NCI-H226 (cell line): ENCODE data around the gene RDX.
"Not testable (repeated sequence)": the region's sequence is repeated elsewhere in the genome, so short reads cannot be mapped to it uniquely, and the experiment has no call there.

Source experiments
- DNase-seq: peaks from one replicate; pipeline ENCODE4 v3.0.0-alpha.2; 2015

RDX gene

GRCh38 chr11:110296226-110297075 lies at the start of gene RDX:
RDX (minus strand) TSS chr11:110296614; CDS start chr11:110279692, 16,922 bp downstream.
- DNase-seq: peak; percentile 82

DNA sequence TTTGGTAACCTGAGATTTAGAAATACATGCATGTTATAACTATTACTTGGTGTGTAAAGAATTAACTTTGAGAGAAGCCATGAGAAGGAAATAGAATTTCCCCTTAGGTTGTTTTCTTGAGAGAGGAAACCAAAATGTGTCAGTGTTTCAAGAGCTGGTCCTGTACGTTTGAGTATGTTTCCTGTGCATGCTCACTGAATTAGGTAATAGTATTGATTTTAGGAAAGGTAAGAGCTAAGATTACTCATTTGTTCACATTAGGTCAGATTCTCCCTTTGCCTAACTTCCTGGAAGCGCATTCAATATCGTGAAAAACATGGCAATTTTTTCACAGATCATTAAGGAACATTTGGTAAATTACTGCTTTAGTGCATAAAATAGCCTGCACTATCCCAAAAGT lies 49.3 kb upstream of the RDX start:
- DNase-seq: no peak

DNA sequence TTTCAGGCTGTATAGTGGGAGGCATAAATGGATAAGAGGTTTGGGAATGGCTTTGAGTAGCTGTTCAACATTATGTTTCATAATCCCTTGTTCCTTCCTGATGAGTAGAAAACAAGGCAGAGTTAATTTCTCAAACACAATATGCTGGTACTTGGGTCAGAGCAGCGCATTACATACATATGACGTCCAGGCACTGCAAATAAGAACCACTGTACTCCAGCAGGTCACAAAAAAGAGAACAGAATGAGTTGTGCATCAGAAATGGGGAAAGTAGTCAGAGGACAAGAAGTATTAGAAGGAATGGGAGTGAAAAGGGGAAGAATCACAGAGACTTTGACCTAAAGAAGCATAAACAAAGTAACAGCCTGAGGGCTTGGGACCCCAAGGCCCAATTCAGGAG lies 44.0 kb upstream of the RDX start:
- DNase-seq: no peak

GRCh38 chr11:110339456-110340250 lies 43.2 kb upstream of the RDX start:
- DNase-seq: no peak

DNA sequence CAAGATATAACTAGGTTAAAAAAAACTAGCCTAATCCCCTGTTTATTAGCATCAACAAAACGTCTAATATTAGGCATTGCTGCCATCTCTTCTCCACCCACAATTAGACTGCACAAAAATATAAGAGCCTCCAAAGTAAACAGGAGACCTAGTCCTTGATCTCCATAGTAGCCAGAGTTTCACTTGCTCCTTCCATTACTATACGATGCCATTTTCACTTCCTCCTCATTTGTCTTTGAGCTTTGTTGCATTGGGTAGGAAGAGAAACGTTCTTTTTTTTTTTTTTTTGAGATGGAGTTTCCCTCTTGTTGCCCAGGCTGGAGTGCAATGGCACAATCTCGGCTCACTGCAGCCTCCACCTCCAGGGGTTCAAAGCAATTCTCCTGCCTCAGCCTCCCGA lies 42.3 kb upstream of the RDX start:
- no peak for DNase-seq

GRCh38 chr11:110337570-110338193 lies 41.3 kb upstream of the RDX start:
- peak; percentile 82 for DNase-seq

DNA sequence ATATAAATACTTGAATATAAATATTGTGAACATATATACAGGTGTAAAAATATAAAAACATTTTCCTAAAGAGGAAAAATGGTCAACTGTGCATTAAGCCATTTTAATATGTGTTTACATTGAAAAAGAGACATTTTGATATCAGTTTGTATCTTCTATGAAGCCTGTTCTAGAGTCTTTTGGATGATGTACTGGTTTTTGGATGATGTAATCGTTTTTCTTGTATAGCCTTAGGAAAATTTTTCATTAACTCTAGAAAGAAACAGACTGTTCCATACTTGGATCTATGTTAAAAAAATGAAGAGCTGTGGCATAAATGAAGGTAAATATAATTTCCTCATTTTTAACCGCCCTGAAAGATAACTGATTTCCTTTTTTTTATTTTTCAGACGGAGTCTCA lies 39.6 kb upstream of the RDX start:
- no peak for DNase-seq

GRCh38 chr11:110335358-110335757 lies 38.9 kb upstream of the RDX start:
- no peak for DNase-seq

- DNase-seq: no peak
Measured at GRCh38 chr11:110331626-110332025, 35.2 kb upstream of the RDX start.

- DNase-seq: no peak
Measured at GRCh38 chr11:110329445-110329844, 33.0 kb upstream of the RDX start.

DNA sequence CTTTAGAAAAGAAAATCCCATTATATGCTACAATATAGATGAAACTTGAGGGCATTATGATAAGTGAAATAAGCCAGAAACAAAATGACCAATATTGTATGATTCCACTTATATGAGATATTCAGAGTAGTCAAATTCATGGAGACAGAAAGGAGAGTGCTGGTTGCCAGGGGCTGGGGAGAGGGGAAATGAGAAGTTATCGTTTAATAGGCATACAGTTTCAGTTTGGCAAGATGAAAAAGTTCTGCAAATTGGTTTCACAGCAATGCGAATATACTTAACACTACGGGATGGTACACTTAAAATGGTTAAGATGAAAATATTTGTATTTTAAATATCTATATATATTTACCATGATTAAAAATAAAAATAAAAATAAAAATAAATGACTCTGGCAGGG lies 31.1 kb upstream of the RDX start:
- no peak for DNase-seq

GRCh38 chr11:110323786-110324185 lies 27.4 kb upstream of the RDX start:
- DNase-seq: no peak

DNA sequence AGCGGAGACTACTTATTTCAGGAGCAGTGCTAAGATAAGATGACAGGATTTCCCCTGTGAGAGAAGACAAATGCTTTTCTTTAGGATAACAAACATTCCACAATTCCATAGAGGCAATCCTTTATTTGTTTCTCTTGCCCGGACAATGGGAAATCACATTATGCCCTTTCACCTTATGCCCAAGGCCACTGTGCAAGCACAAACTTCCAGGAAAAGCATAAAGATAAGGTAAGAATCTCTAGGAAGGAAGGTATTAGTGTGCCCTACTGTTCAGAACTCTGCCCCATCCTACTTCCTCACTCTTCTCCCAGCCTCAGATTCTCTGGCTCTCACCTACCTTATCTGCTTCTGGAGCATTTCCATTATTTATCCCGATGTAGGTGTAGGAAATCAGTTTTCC lies 23.1 kb upstream of the RDX start:
- no peak for DNase-seq

DNA sequence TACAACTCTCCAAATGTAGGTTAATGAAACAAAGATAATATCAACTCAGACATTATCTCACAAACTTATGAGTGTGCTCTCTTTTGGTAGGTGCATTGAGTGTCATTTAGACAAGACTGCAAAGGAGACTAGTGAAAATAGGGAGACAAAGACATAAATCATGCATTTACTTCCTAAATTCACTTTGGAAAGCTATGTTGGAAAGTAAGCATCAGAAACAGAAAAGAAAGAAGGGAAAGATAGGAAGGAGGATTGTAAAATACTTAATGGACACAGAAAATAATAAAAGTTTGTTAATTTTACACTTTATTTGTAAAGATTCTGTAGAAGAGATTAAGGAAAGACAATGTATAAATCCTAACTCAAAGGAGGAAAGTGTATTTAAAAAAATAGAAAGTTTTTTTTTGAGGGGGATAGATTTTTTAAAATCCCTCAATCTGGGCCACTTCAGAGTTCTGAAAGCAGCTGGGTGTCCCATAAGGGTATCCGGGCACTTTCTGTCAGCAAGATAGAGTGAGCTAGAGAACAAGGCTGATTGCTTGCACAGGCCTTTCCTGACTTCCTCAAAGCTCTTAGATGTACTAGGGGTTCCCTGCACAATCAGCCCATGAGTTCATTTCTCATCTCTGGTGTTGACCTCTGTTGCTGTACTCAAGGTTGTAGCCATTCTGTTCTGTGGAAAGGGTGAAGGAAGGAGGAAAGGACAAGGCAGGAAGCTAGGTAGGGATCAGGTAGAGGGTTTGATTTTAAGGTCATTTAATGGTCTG lies 22.4 kb upstream of the RDX start:
- DNase-seq: no peak

DNA sequence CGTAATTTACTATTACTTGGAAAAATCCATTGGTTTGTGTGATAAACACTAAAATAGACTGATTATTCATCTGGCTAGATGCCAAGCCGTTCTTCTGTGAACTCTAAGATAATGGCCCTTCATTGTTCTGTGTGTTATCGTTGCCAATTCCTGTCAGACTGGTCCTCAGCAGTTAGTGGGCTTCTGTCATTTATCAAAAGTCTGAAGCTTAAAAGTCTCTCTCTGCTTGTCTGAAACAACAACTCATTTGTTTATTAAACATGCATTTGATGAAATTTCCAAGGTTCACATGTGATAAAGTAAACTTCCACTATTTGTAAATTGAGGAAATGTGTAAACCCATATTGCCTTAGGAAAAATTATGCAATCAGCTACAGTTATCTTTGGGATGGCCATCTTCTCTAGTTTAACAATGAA lies 21.1 kb upstream of the RDX start:
- no peak for DNase-seq

- DNase-seq: no peak
Measured at GRCh38 chr11:110314366-110315095, 18.1 kb upstream of the RDX start.

- DNase-seq: no peak
Measured at GRCh38 chr11:110312670-110313069, 16.3 kb upstream of the RDX start.

- peak; percentile 63 for DNase-seq
Measured at GRCh38 chr11:110311783-110312579, 15.6 kb upstream of the RDX start.

GRCh38 chr11:110308071-110308470 lies 11.7 kb upstream of the RDX start:
- DNase-seq: no peak

DNA sequence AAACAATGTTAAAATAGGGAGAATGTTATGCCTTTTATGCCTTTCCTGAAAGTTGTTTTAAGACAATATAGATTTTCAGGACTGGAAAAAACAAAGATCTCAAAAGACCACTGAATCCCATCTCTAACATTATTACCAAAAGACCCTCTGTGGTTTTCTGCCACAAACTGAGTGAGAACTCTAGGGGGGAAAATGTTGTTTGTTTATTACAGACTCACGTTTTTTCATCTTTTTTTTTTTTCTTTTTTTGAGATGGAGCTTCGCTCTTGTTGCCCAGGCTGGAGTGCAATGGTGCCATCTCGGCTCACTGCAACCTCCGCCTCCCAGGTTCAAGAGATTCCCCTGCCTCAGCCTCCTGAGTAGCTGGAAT lies 9.6 kb upstream of the RDX start:
- not testable (repeated sequence) for DNase-seq
